Activated CD4-positive, alpha-beta T cell treated with anti-CD3 and anti-CD28 coated beads, Interleukin-2, amount 10 ng/mL, durations not matched to agents 7 days and 5 days (primary cell): Measurements from ENCODE around the gene FAM120B. TPM values are rescaled to one million over a fixed set of nuclear protein-coding genes. Genes with fewer than 3 reads are reported as not detected.

Experiments
- CTCF ChIA-PET: fragments of 350-600 bp; sonication (Branson Sonifier 250); formaldehyde crosslinking; loops from one replicate; lab custom pipeline; 2021; ENCODE audit warnings: antibody characterized with exemption; lab: Charles Lee
- POLR2A ChIA-PET: fragments of 350-600 bp; sonication (Branson Sonifier 250); formaldehyde crosslinking; loops from one replicate; lab custom pipeline; 2021; ENCODE audit warnings: antibody characterized with exemption; lab: Charles Lee
- DNase-seq: peaks from one replicate; pipeline ENCODE4 v3.0.0-alpha.2; 2020
- H3K27ac Mint-ChIP-seq: one replicate; pipeline ENCODE4 v1.8.0; 2021; ENCODE audit warnings: mild to moderate bottlenecking, moderate library complexity, mixed read lengths
- H3K27me3 Mint-ChIP-seq: one replicate; pipeline ENCODE4 v1.8.0; 2021; ENCODE audit warnings: mixed read lengths
- H3K36me3 Mint-ChIP-seq: one replicate; pipeline ENCODE4 v1.8.0; 2021; ENCODE audit warnings: low read depth, mixed read lengths
- H3K4me1 Mint-ChIP-seq: one replicate; pipeline ENCODE4 v1.8.0; 2021; ENCODE audit warnings: mixed read lengths
- H3K4me3 Mint-ChIP-seq: one replicate; pipeline ENCODE4 v1.8.0; 2021; ENCODE audit warnings: mild to moderate bottlenecking, moderate library complexity, mixed read lengths
- H3K9me3 Mint-ChIP-seq: one replicate; pipeline ENCODE4 v1.8.0; 2021; ENCODE audit warnings: mixed read lengths
- total RNA-seq, 2 experiments: library from RNA; stranded (reverse); gene quantifications; one replicate each; pipeline ENCODE4 v1.2.3, GENCODE V29; 2021

FAM120B gene
- total RNA-seq, 2 experiments from 2014 or later = 29.8 to 33.0 TPM

- POLR2A ChIA-PET = no interaction called here
- Mint-ChIP-seq H3K27ac (no peak overlapping the region), H3K4me3 (no peak overlapping the region), H3K36me3 (no peaks in the 10 kb centered on the region), H3K27me3 (peaks cover 42% of the 10 kb centered on the region), H3K9me3 (no peaks in the 10 kb centered on the region), H3K4me1 (peaks cover 35% of the 10 kb centered on the region)
- DNase-seq = no peak
- CTCF ChIA-PET = interaction anchor here (0.8 to 1.6 kb wide), 2 partner anchors 10 to 23 kb away, joined by 3 to 4 read pairs; no protein-coding TSS in a partner anchor
Measured at GRCh38 chr6:170284126-170284773, 22.3 kb upstream of the FAM120B start.

DNA sequence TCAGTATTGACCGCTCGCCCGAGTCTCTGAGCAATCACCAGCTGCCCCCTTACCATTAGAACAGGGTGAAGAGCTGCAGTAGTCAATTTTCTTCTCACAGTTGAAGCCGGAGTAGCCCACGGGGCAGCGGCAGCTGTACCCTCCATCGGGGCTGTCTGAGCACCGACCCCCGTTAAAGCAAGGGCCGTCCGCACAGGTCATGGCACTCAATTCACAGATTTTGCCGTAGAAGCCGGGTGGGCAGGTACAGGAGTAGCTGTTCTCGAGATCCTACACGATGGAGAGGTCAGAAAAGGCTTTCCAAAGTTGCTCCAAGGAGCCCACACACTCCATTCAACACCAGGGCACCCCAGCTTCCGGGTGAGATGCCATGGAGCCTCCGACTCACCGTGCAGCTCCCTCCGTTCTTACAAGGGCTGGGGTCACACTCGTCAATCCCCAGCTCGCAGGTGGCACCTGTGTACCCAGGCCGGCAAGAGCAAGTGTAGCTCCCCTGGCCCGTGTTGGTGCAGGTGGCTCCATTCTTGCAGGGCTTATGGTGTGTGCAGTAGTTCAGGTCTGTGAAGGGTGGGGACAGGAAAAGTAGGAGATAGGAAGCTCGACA lies 21.6 kb upstream of the FAM120B start:
- CTCF ChIA-PET = interaction anchor here (1.6 kb wide), 1 partner anchor 22 kb away, joined by 4 read pairs; no protein-coding TSS in a partner anchor
- H3K27me3 Mint-ChIP-seq = peaks cover 40% of the 10 kb centered on the region

GRCh38 chr6:170285482-170285881 lies 21.1 kb upstream of the FAM120B start:
- peaks cover 44% of the 10 kb centered on the region for H3K27me3 Mint-ChIP-seq

More for the DNA sequence above, 21.6 kb upstream of the FAM120B start:
- Mint-ChIP-seq H3K27ac (no peak overlapping the region), H3K9me3 (no peaks in the 10 kb centered on the region), H3K36me3 (no peaks in the 10 kb centered on the region), H3K4me1 (peaks cover 28% of the 10 kb centered on the region), H3K4me3 (no peak overlapping the region)
- no peak for DNase-seq
- POLR2A ChIA-PET = no interaction called here

GRCh38 chr6:170286246-170286933 lies 20.2 kb upstream of the FAM120B start:
- CTCF ChIA-PET = interaction anchor here (0.8 kb wide), 1 partner anchor 14 kb away, joined by 3 read pairs; no protein-coding TSS in a partner anchor
- Mint-ChIP-seq H3K4me1 (peaks cover 19% of the 10 kb centered on the region), H3K9me3 (no peaks in the 10 kb centered on the region), H3K27ac (no peak overlapping the region), H3K4me3 (no peak overlapping the region), H3K36me3 (peaks cover 2% of the 10 kb centered on the region), H3K27me3 (peaks cover 46% of the 10 kb centered on the region)
- POLR2A ChIA-PET = no interaction called here
- DNase-seq = no peak

More at GRCh38 chr6:170285482-170285881, 21.1 kb upstream of the FAM120B start:
- no peaks in the 10 kb centered on the region for H3K9me3 Mint-ChIP-seq
- no peak for DNase-seq
- H3K4me3 Mint-ChIP-seq = no peak overlapping the region
- H3K27ac Mint-ChIP-seq = no peak overlapping the region
- peaks cover 2% of the 10 kb centered on the region for H3K36me3 Mint-ChIP-seq
- ChIA-PET CTCF (interaction anchor here (1.6 kb wide), 1 partner anchor 22 kb away, joined by 4 read pairs; no protein-coding TSS in a partner anchor), POLR2A (no interaction called here)
- H3K4me1 Mint-ChIP-seq = peaks cover 28% of the 10 kb centered on the region

- DNase-seq = no peak
- peaks cover 22% of the 10 kb centered on the region for H3K4me1 Mint-ChIP-seq
- H3K27me3 Mint-ChIP-seq = peaks cover 50% of the 10 kb centered on the region
- ChIA-PET CTCF (interaction anchor here (0.8 kb wide), 1 partner anchor 15 kb away, joined by 3 read pairs; no protein-coding TSS in a partner anchor), POLR2A (no interaction called here)
- H3K36me3 Mint-ChIP-seq = peaks cover 2% of the 10 kb centered on the region
- no peaks in the 10 kb centered on the region for H3K9me3 Mint-ChIP-seq
- no peak overlapping the region for H3K4me3 Mint-ChIP-seq
- H3K27ac Mint-ChIP-seq = no peak overlapping the region
Measured at GRCh38 chr6:170286934-170287265, 19.7 kb upstream of the FAM120B start.

GRCh38 chr6:170287371-170287876 lies 19.1 kb upstream of the FAM120B start:
- ChIA-PET CTCF (interaction anchor here (0.8 to 0.9 kb wide), 2 partner anchors 16 to 29 kb away, joined by 3 read pairs; no protein-coding TSS in a partner anchor), POLR2A (no interaction called here)
- H3K36me3 Mint-ChIP-seq = peaks cover 2% of the 10 kb centered on the region
- H3K9me3 Mint-ChIP-seq = no peaks in the 10 kb centered on the region
- H3K4me3 Mint-ChIP-seq = no peak overlapping the region
- peaks cover 55% of the 10 kb centered on the region for H3K27me3 Mint-ChIP-seq
- peaks cover 27% of the 10 kb centered on the region for H3K4me1 Mint-ChIP-seq
- no peak overlapping the region for H3K27ac Mint-ChIP-seq
- DNase-seq = no peak

DNA sequence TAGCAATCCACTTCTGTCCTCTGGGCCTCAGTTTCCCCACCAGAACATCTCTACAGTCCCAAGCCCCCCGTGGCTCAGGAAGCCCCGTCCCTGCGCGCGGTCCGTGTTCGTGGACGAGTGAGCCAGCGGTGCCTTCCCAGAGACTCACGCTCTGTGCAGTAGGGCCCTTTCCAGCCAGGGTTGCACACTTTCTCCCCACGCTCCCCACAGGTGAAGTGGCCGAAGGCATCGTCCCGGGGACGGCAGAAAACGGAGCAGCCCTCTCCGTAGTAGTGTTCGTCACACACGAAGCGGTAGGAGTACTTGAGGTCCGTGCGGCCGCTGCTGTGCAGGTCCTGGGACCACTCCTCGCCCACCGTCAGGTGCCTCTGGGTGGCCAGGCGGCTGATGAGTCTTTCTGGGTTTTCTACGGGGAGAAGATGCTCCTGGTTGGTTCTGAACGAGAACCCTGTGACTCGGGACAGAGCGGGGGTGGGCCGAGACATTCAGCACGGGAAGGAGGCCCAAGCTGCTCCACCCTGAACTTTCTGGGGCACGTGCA lies 18.4 kb upstream of the FAM120B start:
- Mint-ChIP-seq H3K4me3 (peak overlapping the region; percentile 69), H3K27me3 (peaks cover 62% of the 10 kb centered on the region), H3K27ac (peak overlapping the region; percentile 77), H3K36me3 (peaks cover 2% of the 10 kb centered on the region), H3K4me1 (peaks cover 33% of the 10 kb centered on the region), H3K9me3 (no peaks in the 10 kb centered on the region)
- POLR2A ChIA-PET = no interaction called here
- no peak for DNase-seq
- CTCF ChIA-PET = interaction anchor here (0.9 kb wide), 1 partner anchor 30 kb away, joined by 3 read pairs; no protein-coding TSS in a partner anchor

DNA sequence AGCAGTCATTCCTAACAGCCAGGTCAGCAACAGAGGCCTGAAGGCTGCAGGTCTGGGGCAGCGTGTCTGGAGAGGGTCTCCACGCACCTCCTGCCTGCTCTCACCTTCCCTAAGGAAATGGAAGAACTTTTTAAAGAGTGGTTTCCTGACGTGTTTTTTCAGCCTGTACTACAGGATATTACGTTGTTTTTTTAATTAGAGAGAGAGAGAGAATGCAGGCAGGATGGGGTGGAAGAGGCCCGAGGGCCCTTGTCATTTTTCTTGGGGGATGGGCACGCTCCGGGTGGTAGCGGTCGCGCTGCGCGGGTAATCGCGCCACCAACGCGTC lies 17.7 kb upstream of the FAM120B start:
- DNase-seq = no peak
- POLR2A ChIA-PET = no interaction called here
- CTCF ChIA-PET = no interaction called here
- Mint-ChIP-seq H3K4me1 (peaks cover 35% of the 10 kb centered on the region), H3K9me3 (no peaks in the 10 kb centered on the region), H3K36me3 (peaks cover 2% of the 10 kb centered on the region), H3K4me3 (peak overlapping the region; percentile 69), H3K27ac (peak overlapping the region; percentile 77), H3K27me3 (peaks cover 69% of the 10 kb centered on the region)

GRCh38 chr6:170289180-170289931 lies 17.2 kb upstream of the FAM120B start:
- ChIA-PET CTCF (interaction anchor here (1.2 kb wide), 1 partner anchor 16 kb away, joined by 4 read pairs; no protein-coding TSS in a partner anchor), POLR2A (no interaction called here)
- no peak for DNase-seq
- Mint-ChIP-seq H3K27ac (peak overlapping the region; percentile 77), H3K27me3 (peaks cover 74% of the 10 kb centered on the region), H3K4me3 (peak overlapping the region; percentile 69), H3K9me3 (no peaks in the 10 kb centered on the region), H3K36me3 (peaks cover 2% of the 10 kb centered on the region), H3K4me1 (peaks cover 39% of the 10 kb centered on the region)

DNA sequence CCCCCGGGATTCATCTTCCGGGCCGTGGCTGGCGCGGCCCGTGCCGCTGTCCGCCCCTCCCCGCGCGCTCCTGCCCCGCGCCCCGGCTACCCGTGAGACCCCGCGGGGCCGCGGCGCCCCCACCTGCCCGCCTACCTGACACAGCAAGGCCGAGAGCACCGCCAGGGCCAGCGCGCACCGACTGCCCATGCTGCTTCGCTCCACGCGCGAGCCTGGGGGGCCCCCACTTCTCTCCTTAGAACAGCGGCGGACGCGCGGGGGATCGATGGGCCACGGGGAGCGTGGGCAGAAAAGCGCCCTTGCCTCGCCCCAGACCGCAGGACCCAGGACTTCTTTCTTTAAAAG lies 16.6 kb upstream of the FAM120B start:
- ChIA-PET CTCF (interaction anchor here (1.2 kb wide), 1 partner anchor 16 kb away, joined by 4 read pairs; no protein-coding TSS in a partner anchor), POLR2A (no interaction called here)
- peaks cover 2% of the 10 kb centered on the region for H3K36me3 Mint-ChIP-seq
- H3K4me3 Mint-ChIP-seq = peak overlapping the region; percentile 77
- H3K27me3 Mint-ChIP-seq = peaks cover 76% of the 10 kb centered on the region
- peaks cover 42% of the 10 kb centered on the region for H3K4me1 Mint-ChIP-seq
- no peak for DNase-seq
- no peaks in the 10 kb centered on the region for H3K9me3 Mint-ChIP-seq
- no peak overlapping the region for H3K27ac Mint-ChIP-seq

GRCh38 chr6:170290296-170291128 lies 16.0 kb upstream of the FAM120B start, which contains the start of gene DLL1:
DLL1 (minus strand) TSS chr6:170291078; CDS start chr6:170290139, 939 bp downstream.
- peak within 1 kb of the TSS; percentile 47 for H3K27ac Mint-ChIP-seq
- POLR2A ChIA-PET = no interaction called here
- DNase-seq = peak; percentile 28
- H3K9me3 Mint-ChIP-seq = no peaks in the 10 kb centered on the region
- peaks cover 76% of the 10 kb centered on the region for H3K27me3 Mint-ChIP-seq
- H3K4me3 Mint-ChIP-seq = peak within 1 kb of the TSS; percentile 77
- peaks cover 2% of the 10 kb centered on the region for H3K36me3 Mint-ChIP-seq
- peaks cover 45% of the 10 kb centered on the region for H3K4me1 Mint-ChIP-seq
- CTCF ChIA-PET = interaction anchor here (1.2 kb wide), 1 partner anchor 15 kb away, joined by 4 read pairs; no protein-coding TSS in a partner anchor
